Suppressor macrophage treated with lipopolysaccharide for 1 hour (primary cell): ENCODE data around the gene EML2.
A peak's percentile ranks its signal among the peaks of the same experiment; 100 is the strongest.
"Not testable (repeated sequence)": the region's sequence is repeated elsewhere in the genome, so short reads cannot be mapped to it uniquely, and the experiment has no call there.

Source experiments
- DNase-seq, 3 donors: peaks; one replicate each; pipeline ENCODE4 v3.0.0-alpha.2; 2020 to 2022

Gene EML2

GRCh38 chr19:45615056-45615455, 24.1 kb downstream of the EML2 start:
- DNase-seq = not testable (repeated sequence)

- peak; percentile 87 to 93 (median 91) for DNase-seq
Observed at GRCh38 chr19:45613926-45614725, 25.1 kb downstream of the EML2 start.

GRCh38 chr19:45608948-45609347, 30.2 kb downstream of the EML2 start:
- DNase-seq = no peak

GRCh38 chr19:45607071-45608029, 31.8 kb downstream of the EML2 start:
- DNase-seq = peak; percentile 60 to 77 (median 67)

- DNase-seq = peak in 1 of 3 donors; percentile 18
Observed at GRCh38 chr19:45601524-45602374, 37.4 kb downstream of the EML2 start, which contains the start of gene GPR4. TSS of gene GPR4 (minus strand) at chr19:45602212. CDS start at chr19:45591866, 10,346 bp downstream.

GRCh38 chr19:45601115-45601514, 38.1 kb downstream of the EML2 start:
- no peak for DNase-seq

GRCh38 chr19:45600340-45600885, 38.8 kb downstream of the EML2 start:
- DNase-seq = no peak

GRCh38 chr19:45599286-45599685, 39.9 kb downstream of the EML2 start:
- DNase-seq = no peak

- peak; percentile 34 to 43 (median 34) for DNase-seq
Observed at GRCh38 chr19:45598267-45599001, 40.8 kb downstream of the EML2 start.

GRCh38 chr19:45597425-45598111, 41.6 kb downstream of the EML2 start:
- DNase-seq = no peak

GRCh38 chr19:45595814-45596213, 43.4 kb downstream of the EML2 start:
- DNase-seq = no peak

- no peak for DNase-seq
Observed at GRCh38 chr19:45593520-45593919, 45.7 kb downstream of the EML2 start.

- DNase-seq = no peak
Observed at GRCh38 chr19:45592366-45592765, 46.8 kb downstream of the EML2 start.

GRCh38 chr19:45591638-45592005, 47.6 kb downstream of the EML2 start:
- DNase-seq = no peak

GRCh38 chr19:45591004-45591637, 48.1 kb downstream of the EML2 start:
- DNase-seq = peak in 2 of 3 donors; percentile 25 to 47

- no peak for DNase-seq
Observed at GRCh38 chr19:45590300-45591003, 48.7 kb downstream of the EML2 start.

- DNase-seq = no peak
Observed at GRCh38 chr19:45589768-45590167, 49.4 kb downstream of the EML2 start.

- DNase-seq = peak; percentile 37 to 69 (median 57)
Observed at GRCh38 chr19:45587873-45588272, 51.3 kb downstream of the EML2 start.

GRCh38 chr19:45585158-45585577, 54.0 kb downstream of the EML2 start:
- no peak for DNase-seq
